Measurements from ENCODE around the gene UBR2.
"Not testable (repeated sequence)": the region's sequence is repeated elsewhere in the genome, so short reads cannot be mapped to it uniquely, and the experiment has no call there.

UBR2 gene

GRCh38 chr6:42714098-42714761 lies 150.4 kb downstream of the UBR2 start:
- H3K4me3 ChIP-seq: no peak overlapping the region
- no peak overlapping the region for H3K27ac ChIP-seq

GRCh38 chr6:42715871-42716270 lies 152.0 kb downstream of the UBR2 start:
- Histone ChIP-seq H3K4me3 (no peak overlapping the region), H3K27ac (no peak overlapping the region)

GRCh38 chr6:42720739-42721138 lies 156.9 kb downstream of the UBR2 start:
- H3K4me3 ChIP-seq: no peak overlapping the region
- H3K27ac ChIP-seq: no peak overlapping the region

- H3K4me3 ChIP-seq: no peak within 1 kb of the TSS
- no peak within 1 kb of the TSS for H3K27ac ChIP-seq
These were observed 158.7 kb downstream of the UBR2 start, which contains the start of gene PRPH2 for GRCh38 chr6:42722497-42722896. Gene PRPH2 (minus strand): TSS chr6:42722597. CDS start chr6:42722334, 263 bp downstream.

GRCh38 chr6:42724825-42725224 lies 161.0 kb downstream of the UBR2 start:
- no peak overlapping the region for H3K27ac ChIP-seq
- no peak overlapping the region for H3K4me3 ChIP-seq

GRCh38 chr6:42726026-42726425 lies 162.2 kb downstream of the UBR2 start:
- peak overlapping the region in 15 of 21 experiments; percentile 42 to 86 (median 70) for H3K27ac ChIP-seq
- no peak overlapping the region for H3K4me3 ChIP-seq

GRCh38 chr6:42726485-42727086 lies 162.8 kb downstream of the UBR2 start:
- H3K27ac ChIP-seq: peak overlapping the region in 19 of 21 experiments; percentile 0 to 86 (median 70)
- H3K4me3 ChIP-seq: peak overlapping the region; percentile 38 to 53 (median 41)

- Histone ChIP-seq H3K27ac (peak overlapping the region in 19 of 21 experiments; percentile 0 to 86 (median 70)), H3K4me3 (peak overlapping the region; percentile 38 to 53 (median 41))
These were observed 163.3 kb downstream of the UBR2 start for GRCh38 chr6:42727087-42727611.

- peak overlapping the region in 4 of 7 experiments; percentile 41 to 53 (median 50) for H3K4me3 ChIP-seq
- peak overlapping the region in 13 of 21 experiments; percentile 48 to 86 (median 70) for H3K27ac ChIP-seq
These were observed 163.8 kb downstream of the UBR2 start for GRCh38 chr6:42727627-42728026.

- H3K4me3 ChIP-seq: no peak overlapping the region
- no peak overlapping the region for H3K27ac ChIP-seq
These were observed 165.9 kb downstream of the UBR2 start for GRCh38 chr6:42729731-42730130.

GRCh38 chr6:42733867-42734481 lies 170.1 kb downstream of the UBR2 start:
- H3K4me3 ChIP-seq, H3K27ac ChIP-seq: not testable (repeated sequence)

- Histone ChIP-seq H3K27ac (no peak overlapping the region), H3K4me3 (no peak overlapping the region)
These were observed 172.1 kb downstream of the UBR2 start for GRCh38 chr6:42735976-42736375.

- peak overlapping the region in 1 of 21 experiments; percentile 9 for H3K27ac ChIP-seq
- no peak overlapping the region for H3K4me3 ChIP-seq
These were observed 176.9 kb downstream of the UBR2 start for GRCh38 chr6:42740725-42741124.

- H3K27ac ChIP-seq: peak overlapping the region in 7 of 21 experiments; percentile 8 to 53 (median 20)
- H3K4me3 ChIP-seq: no peak overlapping the region
These were observed 178.5 kb downstream of the UBR2 start for GRCh38 chr6:42742116-42742894.

Data from skin epidermis (tissue), 12 donors.